GM19099 (cell line): ENCODE data around the gene AFF1.

ENCODE experiments used
- POLR2A ChIP-seq: IDR thresholded peaks from 3 replicates; pipeline ENCODE4 v1.6.1; 2011; ENCODE audit warnings: low read depth; ENCODE audit not compliant: insufficient read length; ENCODE audit errors: extremely low read depth

The AFF1 gene

GRCh38 chr4:87044511-87045233 lies 109.9 kb downstream of the AFF1 start:
- TF ChIP-seq POLR2A: no peak

- TF ChIP-seq POLR2A: no peak
Measured at GRCh38 chr4:87045234-87045558, 110.4 kb downstream of the AFF1 start.

GRCh38 chr4:87045659-87046058 lies 110.8 kb downstream of the AFF1 start:
- TF ChIP-seq POLR2A: no peak

- TF ChIP-seq POLR2A: no peak
Measured at GRCh38 chr4:87046121-87046551, 111.3 kb downstream of the AFF1 start.

GRCh38 chr4:87047281-87047798 lies 112.5 kb downstream of the AFF1 start:
- TF ChIP-seq POLR2A: no peak

GRCh38 chr4:87049508-87049907 lies 114.7 kb downstream of the AFF1 start:
- TF ChIP-seq POLR2A: no peak

- TF ChIP-seq POLR2A: no peak
Measured at GRCh38 chr4:87050596-87050995, 115.8 kb downstream of the AFF1 start.

- no peak for TF ChIP-seq POLR2A
Measured at GRCh38 chr4:87051121-87051713, 116.4 kb downstream of the AFF1 start.

- no peak for TF ChIP-seq POLR2A
Measured at GRCh38 chr4:87052615-87053014, 117.8 kb downstream of the AFF1 start.

GRCh38 chr4:87053176-87053658 lies 118.4 kb downstream of the AFF1 start:
- no peak for TF ChIP-seq POLR2A

GRCh38 chr4:87053802-87054767 lies 119.3 kb downstream of the AFF1 start:
- no peak for TF ChIP-seq POLR2A

GRCh38 chr4:87054900-87055299 lies 120.1 kb downstream of the AFF1 start:
- TF ChIP-seq POLR2A: no peak

- no peak for TF ChIP-seq POLR2A
Measured at GRCh38 chr4:87055311-87055710, 120.5 kb downstream of the AFF1 start.

GRCh38 chr4:87056881-87057280 lies 122.1 kb downstream of the AFF1 start:
- no peak for TF ChIP-seq POLR2A

GRCh38 chr4:87057835-87058355 lies 123.1 kb downstream of the AFF1 start:
- no peak for TF ChIP-seq POLR2A
